HepG2 (cell line): ENCODE measurements around the gene SNRNP48. TPM values are rescaled to one million over a fixed set of nuclear protein-coding genes. Genes with fewer than 3 reads are reported as not detected.

Experiments used
- ASH2L ChIP-seq: fragments of 300-600, 200-600 bp; sonication (generic); IDR thresholded peaks from 2 replicates; pipeline ENCODE4 v1.7.0; 2017; ENCODE audit warnings: low read depth, mild to moderate bottlenecking, moderate library complexity, mixed read lengths, low read length; ENCODE audit not compliant: insufficient read length
- CEBPG ChIP-seq: IDR thresholded peaks from 2 replicates; pipeline ENCODE4 v1.6.1; 2016
- EZH2 ChIP-seq: conservative IDR thresholded peaks from 2 replicates; pipeline ENCODE4 v1.6.1; 2012; ENCODE audit warnings: mild to moderate bottlenecking, low read depth, low read length, moderate library complexity
- HBP1 ChIP-seq: IDR thresholded peaks from 2 replicates; pipeline ENCODE4 v1.6.1; 2016; ENCODE audit warnings: low read depth, control low read depth
- HINFP ChIP-seq: sonication (generic); formaldehyde crosslinking; IDR thresholded peaks from 2 replicates; pipeline ENCODE4 v1.4.0; 2020; ENCODE audit warnings: low read depth, mild to moderate bottlenecking, missing genetic modification reagents
- ISX ChIP-seq: sonication (generic); formaldehyde crosslinking; conservative IDR thresholded peaks from 2 replicates; pipeline ENCODE4 v1.5.0; 2020; ENCODE audit warnings: missing genetic modification reagents
- MIER3 ChIP-seq: IDR thresholded peaks from 2 replicates; pipeline ENCODE4 v1.6.1; 2016; ENCODE audit warnings: missing compliant biosample characterization, borderline replicate concordance
- MIXL1 ChIP-seq: IDR thresholded peaks from 2 replicates; pipeline ENCODE4 v1.6.1; 2016
- PAX8 ChIP-seq: sonication (generic); formaldehyde crosslinking; IDR thresholded peaks from 2 replicates; pipeline ENCODE4 v1.8.0; 2022; ENCODE audit warnings: mild to moderate bottlenecking, missing genetic modification reagents, borderline replicate concordance
- POGZ ChIP-seq: sonication (generic); formaldehyde crosslinking; IDR thresholded peaks from 2 replicates; pipeline ENCODE4 v1.4.0; 2020; ENCODE audit warnings: mild to moderate bottlenecking, missing genetic modification reagents
- ZMYM3 ChIP-seq: sonication (generic); formaldehyde crosslinking; IDR thresholded peaks from 2 replicates; pipeline ENCODE4 v1.5.1; 2020; ENCODE audit warnings: mild to moderate bottlenecking, missing genetic modification reagents
- ZNF282 ChIP-seq: fragments of 450-650 bp; IDR thresholded peaks from 2 replicates; pipeline ENCODE4 v1.6.1; 2018; ENCODE audit not compliant: partially characterized antibody
- ZNF383 ChIP-seq: sonication (generic); formaldehyde crosslinking; IDR thresholded peaks from 2 replicates; pipeline ENCODE4 v1.4.0; 2020; ENCODE audit warnings: missing genetic modification reagents, mild to moderate bottlenecking, borderline replicate concordance
- ZNF441 ChIP-seq: sonication (generic); formaldehyde crosslinking; IDR thresholded peaks from 2 replicates; pipeline ENCODE4 v1.7.0; 2021; ENCODE audit warnings: missing genetic modification reagents, borderline replicate concordance
- ZNF574 ChIP-seq: sonication (generic); formaldehyde crosslinking; IDR thresholded peaks from 2 replicates; pipeline ENCODE4 v1.4.0; 2020; ENCODE audit warnings: missing genetic modification reagents
- ZNF691 ChIP-seq: sonication (generic); formaldehyde crosslinking; IDR thresholded peaks from 2 replicates; pipeline ENCODE4 v1.4.0; 2020; ENCODE audit warnings: missing genetic modification reagents, low read depth, mild to moderate bottlenecking, borderline replicate concordance
- polyA plus RNA-seq, 8 experiments: library from polyadenylated mRNA; depleted of rRNA in 3 of 8; stranded (reverse) in 7 of 8; unstranded in 1 of 8; fragments of >200 nt; fragmentation: Illumina TruSeq in 4 of 8; extraction: Trizol in 4 of 8; gene quantifications; 2 replicates each; pipeline versions ENCODE4 v1.2.1 to v1.2.3, GENCODE V29; 2011 to 2016; ENCODE audit warnings: low read depth in 4 of 8, missing spikeins in 1 of 8, mixed read lengths in 1 of 8; ENCODE audit not compliant: insufficient read depth in 1 of 8
- total RNA-seq, 5 experiments: library from RNA; depleted of rRNA; stranded (reverse); fragments of >200 nt; fragmentation: Illumina TruSeq; extraction: Trizol; gene quantifications; 2 replicates each; pipeline ENCODE4 v1.2.3, GENCODE V29; 2016; ENCODE audit warnings: low read depth in 1 of 5
- TF ChIP-seq, protein P1 (sequence below): sonication (generic); formaldehyde crosslinking; IDR thresholded peaks from 2 replicates; pipeline ENCODE4 v1.4.0; 2020; ENCODE audit warnings: mild to moderate bottlenecking, missing genetic modification reagents
- TF ChIP-seq, protein P2 (sequence below): fragments of 450-650 bp; IDR thresholded peaks from 2 replicates; pipeline ENCODE4 v1.6.1; 2017; ENCODE audit warnings: mild to moderate bottlenecking

SNRNP48 gene
- total and polyA plus RNA-seq, 2 of the 13 experiments (the other 11 are each of a cell fraction or from before 2014, with no cell fraction given), result 17.5 to 47.5 TPM

DNA sequence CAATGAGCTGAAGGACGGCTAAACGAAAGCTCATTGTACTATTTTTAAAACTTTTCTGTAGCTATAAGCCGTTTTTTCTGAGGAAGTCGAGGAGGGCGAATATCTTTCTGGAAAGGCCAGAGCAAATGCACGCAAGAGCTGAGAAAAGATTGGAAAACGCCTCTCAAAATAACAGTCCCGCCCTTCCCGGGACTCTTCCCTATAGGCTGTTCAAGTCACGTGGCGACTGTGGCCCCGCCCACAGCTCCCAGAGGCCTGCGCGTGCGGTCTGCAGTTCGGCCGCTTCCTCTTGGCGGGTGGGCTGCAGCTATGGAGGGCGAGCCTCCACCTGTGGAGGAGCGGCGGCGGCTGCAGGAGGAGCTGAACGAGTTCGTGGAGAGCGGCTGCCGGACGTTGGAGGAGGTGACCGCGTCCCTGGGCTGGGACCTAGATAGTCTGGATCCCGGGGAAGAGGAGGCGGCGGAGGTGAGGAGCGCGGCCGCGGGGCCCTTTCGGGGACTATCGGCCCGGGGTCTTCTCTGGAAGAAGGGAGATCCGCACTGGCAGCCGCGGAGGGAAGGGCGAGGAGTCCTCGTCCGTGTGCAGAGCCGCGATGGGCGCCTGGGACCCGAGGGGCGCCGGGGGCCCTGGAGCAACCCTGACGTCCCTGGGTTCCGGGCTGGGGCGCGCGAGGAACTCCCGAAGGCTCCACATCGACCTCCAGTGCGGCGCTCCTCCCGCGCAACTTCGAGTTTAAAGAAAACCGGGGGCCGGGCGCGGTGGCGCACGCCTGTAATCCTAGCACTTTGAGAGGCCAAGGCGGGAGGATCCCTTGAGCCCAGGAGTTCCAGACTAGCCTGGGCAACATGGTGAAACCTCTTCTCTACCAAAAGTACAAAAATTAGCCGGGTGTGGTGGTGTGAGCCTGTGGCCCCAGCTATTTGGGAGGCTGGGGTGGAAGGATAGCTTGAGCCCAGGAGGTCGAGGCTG lies at the start of gene SNRNP48 (continued):
- TF ChIP-seq HINFP (CRISPR knock-in tag), result peak; percentile 93
- TF ChIP-seq ZNF691 (CRISPR knock-in tag), result peak; percentile 94
- 0 out of 2 replicates have a peak, but pooled peaks have one; percentile 66 for TF ChIP-seq ISX
- TF ChIP-seq HBP1 (CRISPR knock-in tag), result peak; percentile 50; the same call in 1 of the 2 replicates
- TF ChIP-seq, protein P1, sequence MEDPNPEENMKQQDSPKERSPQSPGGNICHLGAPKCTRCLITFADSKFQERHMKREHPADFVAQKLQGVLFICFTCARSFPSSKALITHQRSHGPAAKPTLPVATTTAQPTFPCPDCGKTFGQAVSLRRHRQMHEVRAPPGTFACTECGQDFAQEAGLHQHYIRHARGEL (CRISPR knock-in tag), result no peak
- peak; percentile 23; the same call in 1 of the 2 replicates for TF ChIP-seq ZMYM3 (CRISPR knock-in tag)
- no peak; the same call in 1 of the 2 replicates for TF ChIP-seq ZNF441
- no peak for TF ChIP-seq EZH2
- TF ChIP-seq ASH2L, result peak; percentile 86
- peak; percentile 89 for TF ChIP-seq PAX8
- no peak for TF ChIP-seq ZNF282
- TF ChIP-seq ZNF383 (CRISPR knock-in tag), result 0 out of 2 replicates have a peak, but pooled peaks have one; percentile 79
- 0 out of 2 replicates have a peak, but pooled peaks have one; percentile 14 for TF ChIP-seq MIXL1 (CRISPR knock-in tag)
- peak; percentile 96 for TF ChIP-seq POGZ (CRISPR knock-in tag)
- TF ChIP-seq, protein P2, sequence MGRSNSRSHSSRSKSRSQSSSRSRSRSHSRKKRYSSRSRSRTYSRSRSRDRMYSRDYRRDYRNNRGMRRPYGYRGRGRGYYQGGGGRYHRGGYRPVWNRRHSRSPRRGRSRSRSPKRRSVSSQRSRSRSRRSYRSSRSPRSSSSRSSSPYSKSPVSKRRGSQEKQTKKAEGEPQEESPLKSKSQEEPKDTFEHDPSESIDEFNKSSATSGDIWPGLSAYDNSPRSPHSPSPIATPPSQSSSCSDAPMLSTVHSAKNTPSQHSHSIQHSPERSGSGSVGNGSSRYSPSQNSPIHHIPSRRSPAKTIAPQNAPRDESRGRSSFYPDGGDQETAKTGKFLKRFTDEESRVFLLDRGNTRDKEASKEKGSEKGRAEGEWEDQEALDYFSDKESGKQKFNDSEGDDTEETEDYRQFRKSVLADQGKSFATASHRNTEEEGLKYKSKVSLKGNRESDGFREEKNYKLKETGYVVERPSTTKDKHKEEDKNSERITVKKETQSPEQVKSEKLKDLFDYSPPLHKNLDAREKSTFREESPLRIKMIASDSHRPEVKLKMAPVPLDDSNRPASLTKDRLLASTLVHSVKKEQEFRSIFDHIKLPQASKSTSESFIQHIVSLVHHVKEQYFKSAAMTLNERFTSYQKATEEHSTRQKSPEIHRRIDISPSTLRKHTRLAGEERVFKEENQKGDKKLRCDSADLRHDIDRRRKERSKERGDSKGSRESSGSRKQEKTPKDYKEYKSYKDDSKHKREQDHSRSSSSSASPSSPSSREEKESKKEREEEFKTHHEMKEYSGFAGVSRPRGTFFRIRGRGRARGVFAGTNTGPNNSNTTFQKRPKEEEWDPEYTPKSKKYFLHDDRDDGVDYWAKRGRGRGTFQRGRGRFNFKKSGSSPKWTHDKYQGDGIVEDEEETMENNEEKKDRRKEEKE, result no peak
- TF ChIP-seq ZNF574 (CRISPR knock-in tag), result peak; percentile 73
- TF ChIP-seq CEBPG, result 0 out of 2 replicates have a peak, but pooled peaks have one; percentile 27
- TF ChIP-seq MIER3 (CRISPR knock-in tag), result peak; percentile 33; the same call in 1 of the 2 replicates
